Thoracic aorta (tissue), 2 donors: ENCODE measurements around the gene ATP6V1G3. TPM values are rescaled to one million over a fixed set of nuclear protein-coding genes. Genes with fewer than 3 reads are reported as not detected.

ENCODE experiments used
- ATAC-seq: fragments of 150-250 bp; one replicate; pipeline ENCODE4 v1.8.0; 2017; ENCODE audit warnings: low read depth; ENCODE audit not compliant: insufficient number of reproducible peaks, low FRiP score
- DNase-seq: peaks from one replicate; pipeline ENCODE4 v3.0.0-alpha.2; 2020; ENCODE audit warnings: low spot score
- H3K27ac ChIP-seq, 2 donors: fragments of 200-600 bp; sonication (generic); 1 replicate in 1 of 2; 2 replicates in 1 of 2; pipeline ENCODE4 v1.5.1; 2016; ENCODE audit warnings: mild to moderate bottlenecking in 2 of 2, moderate library complexity in 2 of 2
- H3K27me3 ChIP-seq: fragments of 200-600 bp; sonication (generic); replicated peaks from 2 replicates; pipeline ENCODE4 v1.6.0; 2016; ENCODE audit warnings: mild to moderate bottlenecking; ENCODE audit not compliant: insufficient read depth
- H3K36me3 ChIP-seq: fragments of 200-600 bp; sonication (generic); one replicate; pipeline ENCODE4 v1.5.1; 2016
- H3K4me1 ChIP-seq, 2 donors: fragments of 200-600 bp; sonication (generic); 1 replicate in 1 of 2; 2 replicates in 1 of 2; pipeline versions ENCODE4 v1.5.1 to v1.6.0; 2016; ENCODE audit warnings: low read depth in 2 of 2, mild to moderate bottlenecking in 1 of 2; ENCODE audit not compliant: control insufficient read depth in 1 of 2
- H3K4me3 ChIP-seq: fragments of 200-600 bp; sonication (generic); 2 replicates; pipeline ENCODE4 v1.5.1; 2016; ENCODE audit warnings: mild to moderate bottlenecking
- H3K9me3 ChIP-seq: fragments of 200-600 bp; sonication (generic); 2 replicates; pipeline ENCODE4 v1.5.1; 2016
- CTCF ChIP-seq: fragments of 200-600 bp; sonication (generic); IDR thresholded peaks from one replicate; pipeline ENCODE4 v1.5.1; 2019; ENCODE audit warnings: antibody characterized with exemption
- total RNA-seq, 2 donors: library from RNA; depleted of rRNA; stranded (reverse); fragments of >200 nt; gene quantifications; one replicate each; pipeline versions ENCODE4 v1.1.0 to v1.2.3, GENCODE V29; 2016

The ATP6V1G3 gene
- total RNA-seq, 2 donors from 2014 or later, result not detected

GRCh38 chr1:198491028-198491427 is 49.5 kb downstream of the ATP6V1G3 start:
- no peak for TF ChIP-seq CTCF
- DNase-seq (no peak), ATAC-seq (no peak)
- H3K27ac ChIP-seq, result no peak overlapping the region
- no peaks in the 10 kb centered on the region for H3K27me3 ChIP-seq
- H3K4me3 ChIP-seq, result no peak overlapping the region
- H3K36me3 ChIP-seq, result no peaks in the 10 kb centered on the region
- no peaks in the 10 kb centered on the region for H3K9me3 ChIP-seq
- H3K4me1 ChIP-seq, result no peaks in the 10 kb centered on the region

- no peak for TF ChIP-seq CTCF
- ATAC-seq, result no peak
- H3K27ac ChIP-seq, result no peak overlapping the region
- H3K4me1 ChIP-seq, result no peaks in the 10 kb centered on the region
- no peaks in the 10 kb centered on the region for H3K27me3 ChIP-seq
- no peak for DNase-seq
- H3K4me3 ChIP-seq, result no peak overlapping the region
- no peaks in the 10 kb centered on the region for H3K36me3 ChIP-seq
- no peaks in the 10 kb centered on the region for H3K9me3 ChIP-seq
Measured at GRCh38 chr1:198490224-198490623, 50.3 kb downstream of the ATP6V1G3 start.

GRCh38 chr1:198486903-198487302 is 53.6 kb downstream of the ATP6V1G3 start:
- DNase-seq (no peak), ATAC-seq (no peak)
- Histone ChIP-seq H3K27ac (no peak overlapping the region), H3K4me3 (no peak overlapping the region), H3K27me3 (no peaks in the 10 kb centered on the region), H3K36me3 (no peaks in the 10 kb centered on the region), H3K4me1 (no peaks in the 10 kb centered on the region), H3K9me3 (no peaks in the 10 kb centered on the region)
- no peak for TF ChIP-seq CTCF

GRCh38 chr1:198483645-198484044 is 56.8 kb downstream of the ATP6V1G3 start:
- no peak overlapping the region for H3K27ac ChIP-seq
- H3K4me1 ChIP-seq, result no peaks in the 10 kb centered on the region
- H3K27me3 ChIP-seq, result no peaks in the 10 kb centered on the region
- ATAC-seq (no peak), DNase-seq (no peak)
- no peaks in the 10 kb centered on the region for H3K36me3 ChIP-seq
- no peak overlapping the region for H3K4me3 ChIP-seq
- no peak for TF ChIP-seq CTCF
- H3K9me3 ChIP-seq, result no peaks in the 10 kb centered on the region

GRCh38 chr1:198483006-198483405 is 57.5 kb downstream of the ATP6V1G3 start:
- H3K9me3 ChIP-seq, result no peaks in the 10 kb centered on the region
- no peak overlapping the region for H3K27ac ChIP-seq
- DNase-seq, result no peak
- no peak overlapping the region for H3K4me3 ChIP-seq
- no peak for ATAC-seq
- H3K36me3 ChIP-seq, result no peaks in the 10 kb centered on the region
- TF ChIP-seq CTCF, result no peak
- H3K27me3 ChIP-seq, result no peaks in the 10 kb centered on the region
- no peaks in the 10 kb centered on the region for H3K4me1 ChIP-seq
